HS-5 (cell line): ENCODE results near the gene ADSS1.

Experiments
- DNase-seq: peaks from one replicate; pipeline ENCODE4 v3.0.0-alpha.2; 2012; ENCODE audit warnings: low read depth

ADSS1 gene

DNA sequence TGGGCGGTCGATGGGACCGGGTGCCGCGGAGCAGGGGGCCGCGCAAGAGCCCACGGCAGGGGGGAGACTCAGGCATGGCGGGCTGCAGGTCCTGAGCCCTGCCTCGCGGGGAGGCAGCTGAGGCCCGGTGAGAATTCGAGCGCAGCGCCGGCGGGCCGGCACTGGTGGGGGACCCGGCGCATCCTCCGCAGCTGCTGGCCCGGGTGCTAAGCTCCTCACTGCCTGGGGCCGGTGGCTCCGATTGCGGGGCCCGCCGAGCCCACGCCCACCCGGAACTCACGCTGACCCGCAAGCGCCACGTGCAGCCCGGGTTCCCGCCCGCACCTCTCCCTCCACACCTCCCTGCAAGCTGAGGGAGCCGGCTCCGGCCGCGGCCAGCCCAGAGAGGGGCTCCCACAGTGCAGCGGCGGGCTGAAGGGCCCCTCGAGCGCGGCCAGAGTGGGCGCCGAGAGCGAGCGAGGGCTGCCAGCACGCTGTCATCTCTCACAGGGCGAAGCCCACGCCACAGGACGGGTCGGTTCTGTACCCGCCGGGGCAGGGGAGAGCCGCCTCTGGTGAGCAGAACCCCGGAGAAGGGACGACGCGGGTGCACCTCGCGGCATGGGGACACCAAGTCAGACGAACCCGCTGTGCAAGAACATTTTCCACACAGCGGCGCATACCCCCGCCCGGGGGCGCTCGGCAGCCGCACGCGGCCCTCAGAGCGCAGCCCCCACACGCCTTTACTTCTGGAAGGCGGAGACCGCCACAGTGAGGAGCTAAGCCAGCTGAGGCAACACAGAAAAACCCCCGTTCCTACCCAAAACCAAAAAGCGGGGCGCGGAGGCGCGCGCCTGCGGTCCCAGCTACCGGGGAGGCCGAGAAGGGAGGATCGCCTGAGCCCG, 27.8 kb downstream of the ADSS1 start:
- DNase-seq, result no peak

DNA sequence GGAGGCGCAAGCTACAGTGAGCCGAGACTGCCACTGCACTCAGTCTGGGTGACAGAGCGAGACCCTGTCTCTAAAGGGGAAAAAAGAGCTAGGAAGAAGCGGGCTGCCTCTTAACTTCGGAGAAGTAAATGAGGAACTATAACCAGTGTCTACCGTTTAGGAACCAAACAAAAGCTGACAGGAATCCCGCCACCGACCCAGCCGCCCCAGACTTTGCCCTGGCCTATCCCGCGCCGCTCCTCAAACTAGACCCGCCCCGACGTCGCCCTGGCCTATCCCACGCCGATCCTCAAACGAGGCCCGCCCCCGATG, 28.4 kb downstream of the ADSS1 start:
- DNase-seq, result no peak

DNA sequence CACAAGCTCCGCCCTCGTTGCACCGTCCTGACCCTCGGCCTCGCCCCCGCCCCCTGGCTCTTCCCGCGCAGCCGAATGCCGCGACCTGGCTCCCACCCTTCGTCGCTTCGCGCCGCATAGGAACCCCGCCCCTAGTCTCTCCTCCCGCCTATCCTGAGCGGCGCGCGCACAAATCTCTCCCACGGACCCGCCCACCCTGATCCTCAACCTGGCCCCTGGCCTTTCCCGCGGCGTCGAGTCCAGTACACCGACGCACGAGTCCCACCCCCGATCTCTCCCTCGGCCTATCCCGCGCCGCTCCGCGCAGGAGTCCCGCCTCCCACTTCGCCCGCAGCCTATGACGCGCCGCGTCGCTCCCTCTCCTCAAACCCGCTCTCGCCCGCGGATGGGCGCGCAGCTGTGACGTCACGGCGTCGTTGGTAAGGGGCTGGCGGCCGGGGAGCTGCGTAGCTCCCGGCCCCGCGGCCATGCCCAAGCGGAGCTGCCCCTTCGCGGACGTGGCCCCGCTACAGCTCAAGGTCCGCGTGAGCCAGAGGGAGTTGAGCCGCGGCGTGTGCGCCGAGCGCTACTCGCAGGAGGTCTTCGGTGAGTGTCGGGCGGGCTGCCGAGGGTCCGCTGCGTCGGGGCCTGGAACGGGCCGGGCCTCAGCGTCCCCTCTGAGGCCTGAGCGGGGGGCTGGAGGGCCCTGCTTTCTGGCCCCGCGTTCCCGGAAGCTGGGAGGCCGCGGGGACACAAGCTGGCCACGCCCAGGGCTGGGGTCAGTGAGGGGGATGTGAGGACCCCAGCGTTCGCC, 28.9 kb downstream of the ADSS1 start, which contains the start of gene SIVA1:
Gene SIVA1, plus strand, starts transcription at position 413 of the 793 bp plus-strand sequence. Its CDS starts 55 bp downstream, at position 468.
- DNase-seq, result peak; percentile 89

DNA sequence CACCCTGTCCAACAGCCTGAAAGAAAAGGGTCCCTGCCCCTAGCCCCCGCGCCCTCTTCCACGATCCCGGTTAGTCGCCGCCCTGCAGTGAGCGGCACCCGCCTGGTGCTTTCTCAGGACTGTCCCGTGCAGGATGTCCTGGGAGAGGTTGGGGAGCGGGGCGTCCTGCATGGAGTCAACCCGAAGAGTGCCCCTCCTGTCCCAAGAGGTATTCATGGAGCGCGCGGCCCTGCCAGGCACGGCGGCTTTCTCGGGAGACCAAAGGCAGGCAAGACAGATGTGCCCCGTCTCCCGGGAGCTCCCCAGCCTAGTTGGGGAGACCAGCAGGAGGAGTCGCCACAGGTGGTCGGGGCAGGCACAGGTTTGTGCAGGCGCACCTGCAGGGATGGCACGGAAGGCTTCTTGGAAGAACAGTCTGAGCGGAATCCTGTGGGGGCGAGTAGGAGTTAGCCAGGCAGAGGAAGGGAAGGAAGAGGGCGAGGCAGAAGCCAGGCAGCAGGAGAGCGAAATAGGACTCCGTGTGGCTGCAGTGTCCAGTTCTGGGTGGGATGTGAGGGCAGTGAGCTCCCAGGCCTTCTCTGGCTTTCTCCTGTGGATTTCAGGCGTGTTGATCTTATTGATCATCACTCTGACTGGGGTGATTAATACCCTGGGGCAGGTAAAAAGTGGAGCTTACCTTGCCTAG, 29.6 kb downstream of the ADSS1 start:
- no peak for DNase-seq

DNA sequence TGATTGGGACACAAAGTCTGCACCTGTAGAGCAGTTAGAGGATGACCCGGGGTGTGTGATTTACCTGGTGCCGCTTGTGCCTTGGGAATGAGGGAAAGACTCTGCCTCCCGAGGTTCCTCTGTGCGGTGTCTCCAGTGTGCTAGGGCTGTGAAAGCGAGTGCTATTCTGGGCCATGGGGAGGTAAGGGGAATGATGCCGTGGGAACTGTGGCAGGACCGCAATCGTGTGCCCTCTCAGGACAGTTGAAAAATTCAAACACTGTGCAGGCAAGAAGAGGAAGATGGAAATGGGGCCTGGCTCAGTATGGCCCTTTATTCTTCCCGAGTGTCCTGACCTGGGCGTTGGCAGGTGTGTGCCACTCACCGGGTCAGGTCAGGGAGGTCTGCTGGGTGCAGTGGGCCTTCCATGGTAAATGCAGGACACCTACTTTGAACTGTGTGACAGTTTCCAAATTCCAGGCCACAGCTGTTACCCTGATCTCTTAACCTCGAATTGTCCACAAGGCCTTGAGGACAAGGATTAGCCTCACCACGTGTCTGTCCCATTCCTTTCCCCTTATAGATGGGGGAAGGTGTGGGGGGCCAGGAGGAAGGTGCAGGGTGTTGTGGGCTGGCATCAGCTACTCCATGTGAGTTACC, 30.3 kb downstream of the ADSS1 start:
- DNase-seq, result no peak

DNA sequence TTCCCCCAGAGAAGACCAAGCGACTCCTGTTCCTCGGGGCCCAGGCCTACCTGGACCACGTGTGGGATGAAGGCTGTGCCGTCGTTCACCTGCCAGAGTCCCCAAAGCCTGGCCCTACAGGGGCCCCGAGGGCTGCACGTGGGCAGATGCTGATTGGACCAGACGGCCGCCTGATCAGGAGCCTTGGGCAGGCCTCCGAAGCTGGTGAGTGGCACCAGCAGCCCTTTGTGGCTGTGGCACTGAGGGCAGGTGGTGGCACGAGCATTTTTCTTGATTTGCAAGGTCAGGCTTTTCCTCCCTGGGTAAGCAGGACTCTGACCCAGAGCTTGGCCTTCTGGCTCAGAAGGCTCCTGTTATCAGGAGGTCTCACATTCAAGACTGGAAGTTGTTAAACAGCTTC, 31.6 kb downstream of the ADSS1 start:
- no peak for DNase-seq

DNA sequence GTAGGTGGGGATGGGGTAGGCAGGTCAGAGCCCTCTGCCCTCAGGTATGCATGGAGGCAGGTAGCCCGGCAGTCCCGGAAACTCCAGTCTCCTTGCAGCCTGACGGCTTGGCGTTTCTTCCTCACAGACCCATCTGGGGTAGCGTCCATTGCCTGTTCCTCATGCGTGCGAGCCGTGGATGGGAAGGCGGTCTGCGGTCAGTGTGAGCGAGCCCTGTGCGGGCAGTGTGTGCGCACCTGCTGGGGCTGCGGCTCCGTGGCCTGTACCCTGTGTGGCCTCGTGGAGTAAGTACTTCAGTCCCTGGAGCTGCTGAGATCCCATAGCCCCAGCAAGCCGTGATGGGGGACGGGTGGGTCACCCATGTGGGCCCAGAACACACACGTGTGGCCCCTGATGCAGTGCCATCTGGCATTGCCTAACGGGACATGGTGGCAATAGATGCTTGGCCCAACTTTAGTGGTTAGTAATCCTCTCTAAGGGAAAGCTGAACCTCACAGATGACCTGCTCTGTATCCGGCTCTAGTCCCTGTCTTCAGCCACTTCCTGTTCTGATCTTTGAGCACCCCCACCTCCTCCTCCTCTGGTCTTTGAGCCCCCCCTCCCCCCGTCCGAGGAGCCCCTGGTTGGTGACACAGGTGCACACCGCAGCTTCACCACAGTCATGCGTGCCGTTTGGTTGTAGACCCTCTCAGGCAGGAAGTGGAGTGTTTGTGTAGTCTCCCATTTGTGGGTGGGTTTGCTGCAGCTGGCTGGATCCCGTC, 32.6 kb downstream of the ADSS1 start:
- no peak for DNase-seq

DNA sequence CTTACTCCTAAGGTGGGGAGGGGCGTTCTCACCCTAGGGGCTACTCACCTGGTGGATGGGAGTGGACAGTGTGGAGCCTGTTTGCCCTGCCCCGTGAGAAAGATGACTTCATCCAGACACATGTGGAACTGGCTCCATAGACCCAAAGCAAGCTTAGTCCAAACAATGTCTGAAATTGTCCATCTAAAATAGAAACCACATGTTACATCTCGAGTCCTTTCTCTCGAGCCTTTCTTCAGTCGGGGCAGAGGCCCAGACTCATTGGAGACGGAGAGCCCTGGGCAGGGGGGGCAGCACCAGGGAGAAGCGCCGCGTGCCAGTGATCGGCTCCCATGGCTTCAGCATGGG, 33.2 kb downstream of the ADSS1 start:
- DNase-seq, result no peak

DNA sequence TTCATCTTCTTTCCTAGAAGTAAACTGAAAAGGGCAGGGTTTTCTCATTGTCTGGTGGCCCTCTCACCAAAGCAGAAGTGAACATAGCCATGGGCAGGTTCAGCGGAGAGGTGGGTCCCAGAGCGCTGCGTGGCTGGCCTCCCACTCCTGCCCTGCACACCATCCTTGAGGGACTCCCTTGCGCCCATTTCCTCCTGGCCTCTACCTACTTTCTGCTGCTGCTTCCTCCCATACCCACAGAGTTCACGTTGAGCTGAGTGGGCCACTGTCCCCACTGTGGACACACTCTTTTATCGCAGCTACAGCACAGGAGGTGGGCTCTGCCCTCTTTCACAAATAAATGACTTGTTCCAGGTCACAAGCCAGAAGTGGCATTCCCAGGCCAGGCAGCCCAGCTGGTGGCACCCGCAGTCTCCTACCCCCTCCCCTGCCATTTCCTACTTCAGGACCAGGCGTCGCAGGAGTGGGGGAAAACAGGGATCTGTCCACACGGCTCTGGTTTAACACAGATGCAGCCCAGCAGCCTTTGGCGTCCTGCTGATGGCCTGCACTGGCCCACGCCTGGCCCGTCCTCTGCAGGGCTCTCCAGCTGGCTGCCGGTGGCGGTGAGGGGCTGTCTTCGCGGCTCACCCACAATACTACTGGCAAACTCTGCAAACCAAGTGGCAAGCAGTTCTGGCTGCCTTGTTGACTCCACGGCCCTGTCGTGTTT, 33.8 kb downstream of the ADSS1 start:
- DNase-seq, result no peak

DNA sequence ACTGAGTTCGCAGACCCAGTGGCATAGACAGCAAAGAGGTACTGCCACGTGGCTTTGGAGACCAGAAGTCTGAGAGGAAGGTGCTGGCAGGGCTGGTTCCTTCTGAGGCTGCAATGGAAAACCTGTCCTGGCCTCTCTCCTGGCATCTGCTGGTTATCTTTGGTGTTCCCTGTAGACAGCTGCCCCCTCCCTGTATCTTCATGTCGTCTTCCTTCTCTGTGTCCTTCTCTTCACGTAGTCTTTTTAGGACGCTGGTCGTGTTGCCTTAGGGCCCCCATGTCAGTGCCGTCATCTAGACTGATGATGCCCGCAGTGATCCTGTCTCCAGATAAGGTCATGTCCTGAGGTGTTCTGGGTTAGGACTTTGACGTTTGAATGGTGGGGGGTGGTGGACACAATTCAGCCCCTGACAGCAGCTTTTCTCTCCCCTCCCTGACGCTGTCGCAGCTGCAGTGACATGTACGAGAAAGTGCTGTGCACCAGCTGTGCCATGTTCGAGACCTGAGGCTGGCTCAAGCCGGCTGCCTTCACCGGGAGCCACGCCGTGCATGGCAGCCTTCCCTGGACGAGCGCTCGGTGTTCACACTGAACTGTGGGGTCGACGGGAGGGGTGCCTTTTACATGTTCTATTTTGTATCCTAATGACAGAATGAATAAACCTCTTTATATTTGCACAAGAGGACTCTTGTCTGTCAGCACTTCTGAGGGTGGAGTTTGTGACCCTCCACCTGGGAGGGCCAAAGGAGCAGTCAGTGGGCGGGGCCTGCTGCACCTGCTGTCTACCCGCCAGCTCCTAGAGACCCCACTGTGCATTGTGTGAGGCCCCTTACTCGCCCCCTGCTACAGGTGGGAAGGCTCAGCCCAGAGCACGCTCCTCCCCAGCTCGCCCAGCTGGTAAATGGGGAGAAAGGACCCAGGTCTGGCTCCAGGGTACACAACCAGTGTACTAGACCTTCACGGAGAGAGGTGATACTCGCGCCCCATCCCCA, 35.2 kb downstream of the ADSS1 start:
- no peak for DNase-seq

DNA sequence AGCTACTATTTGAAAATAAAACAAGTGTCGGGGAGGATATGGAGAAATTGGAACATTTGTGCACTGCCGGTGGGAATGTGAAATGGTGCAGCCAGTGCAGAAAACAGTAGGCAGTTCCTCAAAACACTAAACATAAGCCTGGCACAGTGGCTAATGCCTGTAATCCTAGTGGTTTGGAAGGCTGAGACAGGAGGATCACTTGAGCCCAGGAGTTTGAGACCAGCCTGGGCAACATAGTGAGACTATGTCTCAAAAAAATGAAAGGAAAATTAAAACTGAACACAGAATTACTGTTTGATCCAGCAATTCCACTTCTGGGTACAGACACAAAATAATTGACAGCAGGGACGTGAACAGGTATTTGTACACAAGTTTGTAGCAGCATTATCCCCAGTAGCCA, 41.5 kb downstream of the ADSS1 start:
- no peak for DNase-seq

DNA sequence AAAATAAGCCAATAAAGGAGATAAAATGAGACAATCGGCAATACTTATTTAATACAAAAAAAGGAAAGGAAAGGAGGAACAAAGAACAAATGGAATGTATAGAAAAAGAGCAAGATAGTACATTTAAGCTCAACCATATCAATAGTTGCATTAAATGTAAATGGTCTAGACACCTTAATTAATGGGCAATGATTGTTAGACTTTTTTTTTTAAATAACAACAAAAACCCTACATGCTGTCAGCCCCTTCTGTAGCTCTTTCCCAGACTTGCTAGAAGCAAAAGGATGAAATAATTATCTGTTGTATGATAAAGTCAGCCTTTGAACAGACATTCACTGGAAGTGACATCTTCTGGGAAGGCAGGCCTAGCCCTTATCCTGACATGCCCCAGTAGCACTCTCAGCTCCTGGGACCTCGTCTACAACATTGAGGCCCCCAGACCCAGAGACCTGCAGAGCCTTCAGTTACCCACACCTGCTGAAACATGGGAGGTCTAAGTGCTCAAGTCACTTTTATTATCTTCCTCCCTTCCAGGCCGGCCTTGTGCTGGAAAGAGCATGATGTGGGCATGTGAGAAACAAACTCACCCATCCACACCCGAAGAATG, 42.3 kb downstream of the ADSS1 start:
- no peak for DNase-seq

DNA sequence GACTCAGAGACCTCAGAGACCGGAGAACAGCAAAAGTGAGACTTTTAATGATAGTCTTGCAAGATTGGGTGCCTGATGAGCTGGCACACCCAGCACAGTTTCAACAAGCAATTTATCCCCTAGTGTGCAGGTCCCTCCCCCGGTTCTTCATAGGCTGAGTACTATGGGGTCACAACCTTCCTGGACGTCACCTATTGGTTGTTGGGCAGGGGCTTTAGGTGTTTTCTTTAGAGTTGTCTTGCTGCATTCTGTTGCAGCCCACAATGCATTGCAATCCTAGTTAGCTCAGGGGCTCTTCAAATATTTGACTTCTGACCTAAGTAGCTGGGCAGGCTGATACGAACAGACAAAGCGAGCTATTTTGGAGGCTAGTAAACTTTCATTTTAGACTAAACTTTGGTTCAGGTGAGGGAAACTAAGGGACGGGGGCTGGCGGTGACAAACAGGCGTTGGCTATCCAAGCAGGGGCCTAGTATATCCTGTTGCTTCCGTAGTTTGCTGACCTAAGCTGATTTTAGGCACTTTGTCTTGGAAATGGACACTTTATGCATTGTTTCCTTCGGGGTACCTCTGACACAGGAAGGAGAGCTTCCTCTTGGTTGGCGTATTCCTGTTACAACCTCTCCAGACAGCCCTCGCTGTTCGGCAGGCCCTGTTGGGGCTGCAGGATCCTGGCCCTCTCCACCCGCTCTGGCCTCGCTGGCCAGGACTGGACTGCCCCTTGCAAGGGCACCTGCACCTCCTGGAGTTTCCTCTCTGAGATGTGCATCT, 43.0 kb downstream of the ADSS1 start:
- DNase-seq, result no peak

DNA sequence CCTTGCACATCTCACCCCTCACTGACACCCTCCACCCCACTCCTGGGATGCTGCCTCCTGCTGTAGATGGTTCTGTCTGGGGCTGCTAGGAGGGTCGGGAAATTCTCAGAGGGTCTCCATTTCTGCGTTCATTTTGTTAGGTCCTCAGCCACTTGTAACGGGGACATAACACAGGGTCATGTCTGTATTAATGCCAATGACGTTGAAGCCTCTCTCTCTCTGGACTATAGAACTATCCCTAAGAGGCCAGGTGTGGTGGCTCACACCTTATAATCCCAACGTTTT, 43.5 kb downstream of the ADSS1 start:
- no peak for DNase-seq

DNA sequence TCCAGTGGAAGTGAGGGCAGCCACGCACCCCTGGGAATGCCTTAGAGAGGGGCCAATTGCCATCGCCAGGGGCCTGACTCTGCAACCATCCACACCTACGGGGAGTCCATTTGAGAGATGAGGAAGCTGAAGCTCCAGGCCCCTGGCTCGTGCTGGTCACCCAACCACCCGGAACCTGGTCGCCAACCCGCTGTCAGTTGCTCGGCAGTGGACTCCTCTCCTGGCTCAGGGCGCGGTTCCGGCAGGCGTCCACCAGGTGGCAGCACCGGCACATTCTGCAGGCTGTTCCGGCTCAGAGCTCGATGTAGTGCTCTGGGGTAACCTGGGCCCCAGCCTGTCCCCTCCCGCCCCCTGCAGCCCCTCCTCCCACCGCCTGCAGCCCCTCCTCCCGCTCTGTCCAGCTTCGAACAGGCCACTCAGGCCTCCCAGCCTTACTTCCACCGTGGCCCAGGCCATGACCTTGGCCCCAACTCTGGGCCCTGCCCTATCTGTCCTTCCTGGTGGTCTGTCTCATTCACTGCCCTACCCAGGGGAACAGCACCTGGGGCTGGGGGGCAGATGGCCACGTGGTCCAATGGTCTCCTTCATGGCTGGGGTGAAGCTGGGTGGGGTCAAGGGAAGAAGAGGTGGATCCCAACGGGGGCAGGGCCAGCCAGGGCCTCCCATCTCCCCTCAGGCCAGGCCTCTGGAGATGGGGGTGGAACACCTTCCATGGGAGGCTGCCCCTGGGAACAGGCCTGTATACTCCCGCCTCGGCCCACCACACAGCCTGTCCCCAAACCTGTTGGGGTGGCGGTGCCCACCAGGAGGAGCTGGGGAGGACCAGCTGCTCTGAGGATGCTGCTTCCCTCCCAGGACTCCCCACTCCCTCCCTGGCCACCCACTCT, 44.7 kb downstream of the ADSS1 start:
- peak; percentile 14 for DNase-seq

DNA sequence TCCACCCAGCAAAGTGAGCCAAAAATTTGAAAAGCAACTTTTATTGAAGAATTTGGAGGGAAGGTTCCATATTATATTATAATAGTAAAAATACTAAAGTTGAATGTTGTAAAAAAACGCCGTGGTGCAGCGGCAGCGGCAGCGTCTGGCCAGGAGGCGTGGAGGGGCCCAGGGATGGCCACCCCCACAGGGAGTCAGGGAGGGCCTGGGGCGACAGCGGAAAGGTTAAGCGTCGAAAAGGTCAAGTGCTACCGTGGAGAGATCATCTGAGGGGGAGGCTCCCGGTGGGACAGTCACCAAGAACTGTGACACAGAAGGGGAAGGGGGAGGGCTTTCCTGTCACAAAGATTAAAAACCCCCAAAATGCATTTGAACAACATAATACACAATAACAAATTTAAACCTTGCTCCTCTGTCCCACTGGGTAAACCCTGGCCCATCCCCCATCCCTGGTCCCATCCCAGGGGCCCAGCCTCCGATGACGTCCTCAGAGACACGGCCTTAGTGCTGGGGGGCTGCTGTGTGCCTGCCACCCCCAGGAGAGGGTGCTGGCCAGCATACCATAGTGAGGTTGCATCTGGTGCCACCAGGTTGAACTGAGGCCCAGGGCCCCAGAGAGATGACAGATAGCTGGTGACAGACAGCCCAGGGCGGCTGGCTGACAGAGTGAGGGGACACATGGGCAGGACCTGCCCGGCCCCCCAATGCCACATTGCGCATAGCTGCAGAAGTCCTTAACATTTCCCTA, 45.5 kb downstream of the ADSS1 start:
- DNase-seq, result no peak

DNA sequence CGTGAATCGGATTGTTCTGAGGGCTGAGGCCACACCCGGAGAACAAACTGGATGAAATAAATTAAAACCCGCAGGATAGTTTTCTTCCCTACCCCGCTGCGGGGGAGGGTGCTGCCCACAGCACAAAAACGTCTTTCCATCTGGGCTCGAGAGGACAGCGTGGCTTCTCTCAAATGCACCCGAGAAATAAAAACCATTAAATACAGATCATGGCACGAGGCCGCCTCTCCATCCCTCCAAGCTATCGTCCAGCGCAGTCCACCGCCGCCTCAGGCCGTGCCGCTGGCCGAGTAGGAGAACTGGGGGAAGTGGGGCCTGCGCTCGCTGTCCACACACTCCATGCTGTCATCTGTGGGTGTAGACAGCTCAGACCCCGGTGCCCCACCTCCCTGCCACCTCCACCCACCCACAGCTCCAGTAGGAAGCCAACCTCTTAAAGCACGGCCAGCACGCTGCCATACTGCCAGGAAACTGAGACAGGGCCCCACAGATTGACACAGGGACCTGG, 46.1 kb downstream of the ADSS1 start:
- DNase-seq, result no peak
